AG04450 (cell line): ENCODE results near the gene GNAT3. TPM values are rescaled to one million over a fixed set of nuclear protein-coding genes. Genes with fewer than 3 reads are reported as not detected.
A peak's percentile ranks its signal among the peaks of the same experiment; 100 is the strongest.

Experiments used
- CTCF ChIA-PET: fragments of 300-600, 350-600 bp; formaldehyde crosslinking; extraction: SDS; loops from one replicate; lab custom pipeline; 2022; ENCODE audit warnings: antibody characterized with exemption, inconsistent platforms; lab: Charles Lee
- POLR2A ChIA-PET: fragments of 350-600 bp; formaldehyde crosslinking; extraction: SDS; loops from one replicate; lab custom pipeline; 2021; ENCODE audit warnings: antibody characterized with exemption, inconsistent platforms; lab: Yijun Ruan, JAX
- DNase-seq: peaks from one replicate; pipeline ENCODE4 v3.0.0-alpha.2; 2011; ENCODE audit warnings: low read depth, low spot score
- H3K27ac ChIP-seq: one replicate; pipeline ENCODE4 v1.5.1; 2012; ENCODE audit warnings: low read depth, low read length, control low read depth
- H3K27me3 ChIP-seq: one replicate; pipeline ENCODE4 v1.6.0; 2012; ENCODE audit warnings: low read length; ENCODE audit not compliant: control insufficient read depth, insufficient read depth
- H3K4me3 ChIP-seq: 2 replicates; pipeline ENCODE4 v1.5.1; 2011; ENCODE audit warnings: mild to moderate bottlenecking, low read depth, low read length, control low read depth
- H3K9me3 ChIP-seq: 2 replicates; pipeline ENCODE4 v1.5.1; 2012; ENCODE audit warnings: low read length; ENCODE audit not compliant: control insufficient read depth, insufficient read depth
- CTCF ChIP-seq: IDR thresholded peaks from 2 replicates; pipeline ENCODE4 v1.5.1; 2011; ENCODE audit warnings: low read depth, low read length, control low read depth, inconsistent platforms
- polyA plus RNA-seq: library from polyadenylated mRNA; depleted of rRNA; stranded (reverse); fragments of >200 nt; gene quantifications from 2 replicates; pipeline ENCODE4 v1.2.3, GENCODE V29; 2011

GNAT3 gene
- polyA plus RNA-seq, 1 experiment = not detected

- CTCF ChIA-PET = interaction anchor here (0.7 to 1.1 kb wide), 3 partner anchors 191 to 390 kb away, joined by 3 to 5 read pairs (median 3); no protein-coding TSS in a partner anchor
Measured at GRCh38 chr7:80450621-80451308, 61.1 kb downstream of the GNAT3 start.

GRCh38 chr7:80449836-80450235 lies 62.0 kb downstream of the GNAT3 start:
- no peak overlapping the region for H3K27ac ChIP-seq
- no peak overlapping the region for H3K4me3 ChIP-seq
- no peaks in the 10 kb centered on the region for H3K9me3 ChIP-seq
- ChIA-PET POLR2A (no interaction called here), CTCF (interaction anchor here (1.1 kb wide), 1 partner anchor 212 kb away, joined by 3 read pairs; no protein-coding TSS in a partner anchor)
- no peak for TF ChIP-seq CTCF
- no peak for DNase-seq
- H3K27me3 ChIP-seq = no peaks in the 10 kb centered on the region

More at GRCh38 chr7:80450621-80451308, 61.1 kb downstream of the GNAT3 start:
- no peaks in the 10 kb centered on the region for H3K9me3 ChIP-seq
- H3K27ac ChIP-seq = peak overlapping the region; percentile 71
- H3K4me3 ChIP-seq = no peak overlapping the region
- H3K27me3 ChIP-seq = no peaks in the 10 kb centered on the region
- no peak for DNase-seq
- POLR2A ChIA-PET = no interaction called here
- no peak for TF ChIP-seq CTCF

GRCh38 chr7:80445351-80445750 lies 66.5 kb downstream of the GNAT3 start:
- no peak for TF ChIP-seq CTCF
- no peak for DNase-seq
- Histone ChIP-seq H3K27me3 (no peaks in the 10 kb centered on the region), H3K9me3 (no peaks in the 10 kb centered on the region), H3K4me3 (no peak overlapping the region), H3K27ac (no peak overlapping the region)
- CTCF ChIA-PET = interaction anchor here (1.1 to 2.7 kb wide), 2 partner anchors 17 to 218 kb away, joined by 5 to 13 read pairs; no protein-coding TSS in a partner anchor
- POLR2A ChIA-PET = no interaction called here

GRCh38 chr7:80444811-80445210 lies 67.1 kb downstream of the GNAT3 start:
- Histone ChIP-seq H3K9me3 (no peaks in the 10 kb centered on the region), H3K27ac (no peak overlapping the region), H3K4me3 (no peak overlapping the region), H3K27me3 (no peaks in the 10 kb centered on the region)
- no peak for DNase-seq
- no peak for TF ChIP-seq CTCF
- POLR2A ChIA-PET = no interaction called here
- CTCF ChIA-PET = interaction anchor here (2.7 kb wide), 1 partner anchor 16 kb away, joined by 13 read pairs; no protein-coding TSS in a partner anchor

GRCh38 chr7:80443325-80443724 lies 68.5 kb downstream of the GNAT3 start:
- ChIA-PET CTCF (no interaction called here), POLR2A (no interaction called here)
- no peak overlapping the region for H3K4me3 ChIP-seq
- DNase-seq = no peak
- H3K9me3 ChIP-seq = no peaks in the 10 kb centered on the region
- TF ChIP-seq CTCF = no peak
- H3K27me3 ChIP-seq = no peaks in the 10 kb centered on the region
- no peak overlapping the region for H3K27ac ChIP-seq
